Progenitor cell of endocrine pancreas (in vitro differentiated cells): Measurements from ENCODE around the gene CLCN6. TPM values are rescaled to one million over a fixed set of nuclear protein-coding genes. Genes with fewer than 3 reads are reported as not detected.

ENCODE experiments used
- DNase-seq: peaks from one replicate; pipeline ENCODE4 v3.0.0; 2021; ENCODE audit warnings: low spot score; ENCODE audit not compliant: unreplicated experiment
- H3K27ac Mint-ChIP-seq: 2 replicates; pipeline ENCODE4 v1.8.0; 2021; ENCODE audit warnings: mild to moderate bottlenecking, moderate library complexity, mixed read lengths
- H3K27me3 Mint-ChIP-seq: 2 replicates; pipeline ENCODE4 v1.8.0; 2021; ENCODE audit warnings: mixed read lengths
- H3K36me3 Mint-ChIP-seq: 2 replicates; pipeline ENCODE4 v1.8.0; 2022; ENCODE audit warnings: mixed read lengths; ENCODE audit not compliant: insufficient read depth
- H3K4me1 Mint-ChIP-seq: 2 replicates; pipeline ENCODE4 v1.8.0; 2021; ENCODE audit warnings: low read depth, mixed read lengths
- H3K4me3 Mint-ChIP-seq: 2 replicates; pipeline ENCODE4 v1.8.0; 2021; ENCODE audit warnings: low read depth, mild to moderate bottlenecking, moderate library complexity, mixed read lengths
- H3K9me3 Mint-ChIP-seq: 2 replicates; pipeline ENCODE4 v1.8.0; 2021; ENCODE audit warnings: low read depth, mixed read lengths
- CTCF ChIP-seq: fragments of 200-600 bp; sonication (generic); IDR thresholded peaks from one replicate; pipeline ENCODE4 v1.5.0; 2021; ENCODE audit warnings: antibody characterized with exemption, mild to moderate bottlenecking; ENCODE audit not compliant: unreplicated experiment
- total RNA-seq: library from RNA; stranded (reverse); gene quantifications from 2 replicates; pipeline ENCODE4 v1.2.1, GENCODE V29; 2021

The CLCN6 gene
- total RNA-seq, 1 donor from 2014 or later = 44.3 TPM

GRCh38 chr1:11831945-11832725 lies 26.1 kb downstream of the CLCN6 start:
- no peak for TF ChIP-seq CTCF
- no peaks in the 10 kb centered on the region for H3K4me1 Mint-ChIP-seq
- no peak overlapping the region for H3K4me3 Mint-ChIP-seq
- no peak for DNase-seq
- H3K27ac Mint-ChIP-seq = no peak overlapping the region
- no peaks in the 10 kb centered on the region for H3K9me3 Mint-ChIP-seq
- H3K36me3 Mint-ChIP-seq = peaks cover 19% of the 10 kb centered on the region
- no peaks in the 10 kb centered on the region for H3K27me3 Mint-ChIP-seq

- no peak overlapping the region for H3K4me3 Mint-ChIP-seq
- DNase-seq = no peak
- peaks cover 16% of the 10 kb centered on the region for H3K36me3 Mint-ChIP-seq
- no peak for TF ChIP-seq CTCF
- no peaks in the 10 kb centered on the region for H3K27me3 Mint-ChIP-seq
- H3K27ac Mint-ChIP-seq = no peak overlapping the region
- H3K4me1 Mint-ChIP-seq = no peaks in the 10 kb centered on the region
- no peaks in the 10 kb centered on the region for H3K9me3 Mint-ChIP-seq
These were observed 27.5 kb downstream of the CLCN6 start for GRCh38 chr1:11833497-11833896.

- Mint-ChIP-seq H3K4me1 (no peaks in the 10 kb centered on the region), H3K4me3 (no peak overlapping the region), H3K27ac (no peak overlapping the region), H3K36me3 (peaks cover 17% of the 10 kb centered on the region), H3K27me3 (no peaks in the 10 kb centered on the region), H3K9me3 (no peaks in the 10 kb centered on the region)
- no peak for DNase-seq
- no peak for TF ChIP-seq CTCF
These were observed 27.9 kb downstream of the CLCN6 start for GRCh38 chr1:11833900-11834299.

GRCh38 chr1:11835441-11836225 lies 29.6 kb downstream of the CLCN6 start:
- Mint-ChIP-seq H3K9me3 (no peaks in the 10 kb centered on the region), H3K4me1 (no peaks in the 10 kb centered on the region), H3K4me3 (no peak overlapping the region), H3K27ac (no peak overlapping the region), H3K36me3 (peaks cover 15% of the 10 kb centered on the region), H3K27me3 (no peaks in the 10 kb centered on the region)
- no peak for DNase-seq
- no peak for TF ChIP-seq CTCF

GRCh38 chr1:11836955-11837766 lies 31.2 kb downstream of the CLCN6 start:
- Mint-ChIP-seq H3K4me3 (no peak overlapping the region), H3K9me3 (no peaks in the 10 kb centered on the region), H3K4me1 (no peaks in the 10 kb centered on the region)

More at GRCh38 chr1:11836955-11837766, 31.2 kb downstream of the CLCN6 start:
- Mint-ChIP-seq H3K27me3 (no peaks in the 10 kb centered on the region), H3K27ac (no peak overlapping the region), H3K36me3 (peaks cover 21% of the 10 kb centered on the region)
- DNase-seq = no peak
- TF ChIP-seq CTCF = no peak
